ENCODE results near the gene CTNNA3.

Gene CTNNA3

DNA sequence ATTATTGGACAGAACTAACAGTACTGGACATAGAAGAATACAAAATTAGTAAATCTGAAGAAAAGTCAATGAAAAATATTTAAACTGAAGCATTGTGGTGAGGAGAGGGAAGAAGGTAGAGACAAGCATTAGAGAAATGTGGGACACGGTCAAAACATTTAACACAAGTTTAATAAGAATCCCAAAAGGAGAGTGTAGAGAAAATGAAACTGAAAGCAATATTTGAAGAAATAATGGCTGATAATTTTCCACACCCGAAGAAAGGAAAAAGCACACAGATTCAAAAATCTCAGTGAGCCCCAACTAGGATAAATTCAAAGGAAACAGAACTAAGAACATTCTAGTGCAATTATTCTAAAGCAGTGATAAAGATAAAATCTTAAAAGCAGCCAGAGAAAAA lies 896.5 kb downstream of the CTNNA3 start:
- in situ Hi-C loops (cut with MboI; ENCODE audit: low sequenced_read_pairs, unreplicated experiment) = no loop called here
- no peak for DNase-seq (ENCODE audit: low spot score)
- TF ChIP-seq, protein P1, sequence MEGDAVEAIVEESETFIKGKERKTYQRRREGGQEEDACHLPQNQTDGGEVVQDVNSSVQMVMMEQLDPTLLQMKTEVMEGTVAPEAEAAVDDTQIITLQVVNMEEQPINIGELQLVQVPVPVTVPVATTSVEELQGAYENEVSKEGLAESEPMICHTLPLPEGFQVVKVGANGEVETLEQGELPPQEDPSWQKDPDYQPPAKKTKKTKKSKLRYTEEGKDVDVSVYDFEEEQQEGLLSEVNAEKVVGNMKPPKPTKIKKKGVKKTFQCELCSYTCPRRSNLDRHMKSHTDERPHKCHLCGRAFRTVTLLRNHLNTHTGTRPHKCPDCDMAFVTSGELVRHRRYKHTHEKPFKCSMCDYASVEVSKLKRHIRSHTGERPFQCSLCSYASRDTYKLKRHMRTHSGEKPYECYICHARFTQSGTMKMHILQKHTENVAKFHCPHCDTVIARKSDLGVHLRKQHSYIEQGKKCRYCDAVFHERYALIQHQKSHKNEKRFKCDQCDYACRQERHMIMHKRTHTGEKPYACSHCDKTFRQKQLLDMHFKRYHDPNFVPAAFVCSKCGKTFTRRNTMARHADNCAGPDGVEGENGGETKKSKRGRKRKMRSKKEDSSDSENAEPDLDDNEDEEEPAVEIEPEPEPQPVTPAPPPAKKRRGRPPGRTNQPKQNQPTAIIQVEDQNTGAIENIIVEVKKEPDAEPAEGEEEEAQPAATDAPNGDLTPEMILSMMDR (IDR thresholded peaks at IDR 0.05; ENCODE audit: borderline replicate concordance, control extremely low read depth, extremely low read depth, insufficient read depth, missing control alignments) = no peak

DNA sequence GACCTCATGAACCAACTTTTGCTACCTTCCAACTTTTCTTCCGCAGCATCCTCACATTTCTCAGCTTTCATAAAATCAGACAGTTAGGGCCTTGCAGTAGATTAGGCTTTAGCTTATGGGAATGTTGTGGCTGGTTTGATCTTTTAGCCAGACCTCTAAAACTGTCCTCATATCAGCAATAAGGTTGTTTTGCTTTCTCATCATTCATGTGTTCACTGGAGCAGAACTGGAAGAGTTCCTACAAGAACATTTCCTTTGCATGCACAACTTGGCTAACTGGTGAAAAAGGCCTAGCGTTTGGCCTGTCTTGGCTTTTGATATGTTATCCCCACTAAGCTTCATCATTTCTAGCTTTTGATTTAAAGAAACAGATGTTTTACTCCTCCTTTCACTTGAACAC lies 900.1 kb downstream of the CTNNA3 start:
- TF ChIP-seq, protein P1 (IDR thresholded peaks at IDR 0.05; ENCODE audit: borderline replicate concordance, control extremely low read depth, extremely low read depth, insufficient read depth, missing control alignments) = no peak
- DNase-seq (ENCODE audit: low spot score) = no peak
- in situ Hi-C loops (cut with MboI; ENCODE audit: low sequenced_read_pairs, unreplicated experiment) = no loop called here

DNA sequence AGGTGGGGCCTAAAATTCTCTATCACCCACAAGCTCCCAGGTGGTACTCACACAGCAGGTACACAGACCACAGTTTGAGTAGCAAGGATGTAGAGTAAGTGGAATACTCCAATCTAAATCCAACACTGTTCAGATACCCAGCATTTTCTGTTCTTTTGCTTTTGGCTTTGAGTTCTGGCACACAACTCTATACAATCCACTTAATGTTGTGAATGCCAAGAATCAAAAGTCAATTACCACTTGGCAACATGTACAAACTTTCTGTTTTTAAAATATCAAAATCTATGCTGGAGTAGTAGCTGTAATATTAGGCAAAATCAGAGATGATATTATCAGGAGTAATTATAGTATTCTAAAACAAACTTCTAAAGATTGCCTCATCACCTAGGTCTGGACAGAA lies 903.6 kb downstream of the CTNNA3 start:
- in situ Hi-C loops (cut with MboI; ENCODE audit: low sequenced_read_pairs, unreplicated experiment) = no loop called here
- no peak for DNase-seq (ENCODE audit: low spot score)
- TF ChIP-seq, protein P1 (IDR thresholded peaks at IDR 0.05; ENCODE audit: borderline replicate concordance, control extremely low read depth, extremely low read depth, insufficient read depth, missing control alignments) = no peak

DNA sequence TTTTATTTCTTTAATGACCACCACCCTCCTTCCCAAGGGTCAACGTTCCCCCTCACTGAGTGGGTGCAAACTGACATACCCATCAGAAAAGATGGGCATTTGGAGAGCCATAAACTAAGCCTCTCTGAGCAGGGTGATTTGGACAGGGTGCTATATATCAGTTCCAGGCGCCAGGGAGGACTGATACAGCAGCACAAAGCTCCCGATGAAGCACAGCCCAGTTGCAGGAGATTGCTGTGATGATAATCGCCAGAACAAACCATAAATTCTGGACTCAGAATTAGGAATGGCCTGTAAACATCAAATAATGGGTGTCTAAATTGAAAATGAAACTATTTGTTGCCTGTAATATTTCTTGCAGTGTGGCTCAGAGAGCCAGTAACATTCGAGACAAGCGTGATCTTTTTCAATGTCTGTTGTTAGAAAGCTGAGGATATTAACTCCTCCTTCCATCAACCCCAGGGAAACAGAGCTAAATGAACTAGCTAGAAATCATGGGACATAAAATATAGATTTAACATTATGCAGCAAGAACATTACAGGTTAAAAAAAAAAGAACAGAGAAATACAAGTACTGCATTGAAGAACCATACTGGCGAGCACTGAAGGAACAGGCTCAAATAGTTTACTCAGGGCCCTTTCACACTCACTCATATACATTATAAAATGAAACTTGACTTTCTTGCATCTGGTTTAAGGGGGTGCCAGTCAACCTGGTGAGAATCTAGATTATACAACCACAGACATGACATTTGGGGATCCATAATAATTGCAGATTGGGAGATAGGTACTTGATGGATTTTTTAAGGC lies 907.6 kb downstream of the CTNNA3 start:
- in situ Hi-C loops (cut with MboI; ENCODE audit: low sequenced_read_pairs, unreplicated experiment) = no loop called here
- no peak for DNase-seq (ENCODE audit: low spot score)

DNA sequence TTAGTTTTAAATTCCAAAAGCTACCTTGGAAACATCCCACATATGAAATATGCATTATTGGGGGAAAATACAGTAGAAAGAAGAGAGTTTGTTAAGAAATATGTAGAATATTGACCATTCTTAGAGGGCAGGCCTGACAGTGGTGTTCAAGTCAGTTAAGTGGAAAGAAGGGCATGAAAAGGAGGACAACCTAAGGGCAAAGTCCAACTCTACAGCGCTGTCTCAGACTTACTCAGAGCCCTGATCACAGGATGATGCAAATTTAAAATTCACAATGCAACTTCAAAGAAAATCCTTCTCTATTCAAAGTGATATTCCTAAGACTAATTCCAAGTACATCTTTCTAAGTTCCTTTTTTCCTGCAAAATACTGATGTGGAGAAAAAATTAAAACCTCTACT lies 909.3 kb downstream of the CTNNA3 start:
- in situ Hi-C loops (cut with MboI; ENCODE audit: low sequenced_read_pairs, unreplicated experiment) = no loop called here
- no peak for DNase-seq (ENCODE audit: low spot score)
- TF ChIP-seq, protein P1 (IDR thresholded peaks at IDR 0.05; ENCODE audit: borderline replicate concordance, control extremely low read depth, extremely low read depth, insufficient read depth, missing control alignments) = no peak

More for the DNA sequence above, 907.6 kb downstream of the CTNNA3 start:
- TF ChIP-seq, protein P1 (IDR thresholded peaks at IDR 0.05; ENCODE audit: borderline replicate concordance, control extremely low read depth, extremely low read depth, insufficient read depth, missing control alignments) = no peak

DNA sequence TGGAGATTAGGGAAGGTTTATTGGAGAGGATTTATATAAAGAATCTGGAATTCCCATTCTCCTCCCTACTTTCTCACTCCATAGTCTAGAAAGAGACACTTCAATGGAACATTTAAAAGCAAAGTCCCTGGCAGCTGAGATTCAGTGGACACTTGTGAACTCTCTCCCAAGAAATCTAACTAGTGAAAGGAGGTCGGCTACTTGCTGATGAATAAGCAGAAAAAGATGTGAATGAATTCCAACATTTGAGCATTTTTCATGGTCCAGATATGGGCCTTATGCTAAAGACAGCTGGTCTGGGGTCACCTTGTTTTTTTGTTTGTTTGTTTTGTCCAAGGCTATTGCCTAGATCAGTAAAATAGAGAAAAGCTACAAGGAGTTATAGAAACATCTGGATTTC lies 911.2 kb downstream of the CTNNA3 start:
- DNase-seq (ENCODE audit: low spot score) = no peak
- in situ Hi-C loops (cut with MboI; ENCODE audit: low sequenced_read_pairs, unreplicated experiment) = no loop called here
- TF ChIP-seq, protein P1 (IDR thresholded peaks at IDR 0.05; ENCODE audit: borderline replicate concordance, control extremely low read depth, extremely low read depth, insufficient read depth, missing control alignments) = no peak

Measured in GM13976 (cell line).